Heart left ventricle (tissue), 13 donors: ENCODE results near the gene CELF4.

Experiments used
- CTCF ChIP-seq, 12 donors: fragments of 200-600 bp; sonication (generic) in 4 of 12; IDR thresholded peaks; one replicate each; pipeline versions ENCODE4 v1.5.0 to v1.8.0; 2018 to 2022; ENCODE audit warnings: antibody characterized with exemption in 12 of 12, mild to moderate bottlenecking in 5 of 12
- POLR2A ChIP-seq, 2 donors: fragments of 450-650 bp; IDR thresholded peaks; one replicate each; pipeline ENCODE4 v1.6.1; 2017; ENCODE audit warnings: antibody characterized with exemption in 2 of 2, mild to moderate bottlenecking in 2 of 2, moderate library complexity in 2 of 2
- donor health status: ischemic (EF 13 %, LVEDD 7.1; RV severe dilation, severe dysfunction).
- donor health status: DM: no; HTN: yes; CAD: no.
- donor health status: DM: no; HTN: no; CAD: no.
- donor health status: ischemic (EF 25% LVEDD 6.9; RV normal size, moderate dysfunction).
- donor health status: ischemic (EF 25% LVEDD 5.7; RV mildly dilated, moderate dysfunction).
- donor health status: ischemic (EF 35%, LVEDD 5.7; RV mildly dilated, moderate dysfunction).
- donor health status: nonischemic (EF 11% LVEDD 7.7; RV severe dilation, severe dysfunction).
- donor health status: DM: yes; HTN: yes; CAD: no.
- donor health status: PGD.
- donor health status: ischemic (EF 29% LVEDD 5.4; RV normal size, mild dysfunction).
- donor health status: nonischemic (EF 23%, LVEDD 6.1; RV moderate dilation, normal function).

- TF ChIP-seq CTCF (IDR thresholded peaks at IDR 0.05) (no peak), POLR2A (IDR thresholded peaks at IDR 0.05) (no peak)
Observed at GRCh38 chr18:37336568-37337285, 228.9 kb downstream of the CELF4 start.
